HepG2 (cell line): ENCODE results near the gene ERRFI1. TPM values are rescaled to one million over a fixed set of nuclear protein-coding genes. Genes with fewer than 3 reads are reported as not detected.

Experiments
- DNMT1 ChIP-seq: sonication (generic); formaldehyde crosslinking; IDR thresholded peaks from 2 replicates; pipeline ENCODE4 v1.5.1; 2020; ENCODE audit warnings: mild to moderate bottlenecking, missing genetic modification reagents
- FOXO1 ChIP-seq: sonication (generic); formaldehyde crosslinking; IDR thresholded peaks from 2 replicates; pipeline ENCODE4 v1.4.0; 2020; ENCODE audit warnings: missing genetic modification reagents
- HCFC1 ChIP-seq: fragments of 150-350 bp; IDR thresholded peaks from 2 replicates; pipeline ENCODE4 v1.6.1; 2014; ENCODE audit warnings: low read depth, low read length
- HDAC2 ChIP-seq: sonication (generic); formaldehyde crosslinking; IDR thresholded peaks from 2 replicates; pipeline ENCODE4 v1.4.0; 2020; ENCODE audit warnings: missing genetic modification reagents
- MEF2D ChIP-seq: sonication (generic); formaldehyde crosslinking; IDR thresholded peaks from 2 replicates; pipeline ENCODE4 v1.5.1; 2020; ENCODE audit warnings: mild to moderate bottlenecking, missing genetic modification reagents
- MEIS2 ChIP-seq: sonication (generic); formaldehyde crosslinking; IDR thresholded peaks from 2 replicates; pipeline ENCODE4 v1.9.0; 2021; ENCODE audit warnings: mild to moderate bottlenecking, missing genetic modification reagents
- PTBP1 ChIP-seq: fragments of 200-400 bp; formaldehyde crosslinking; IDR thresholded peaks from 2 replicates; pipeline ENCODE4 v1.6.1; 2018; ENCODE audit warnings: low read length, low read depth; ENCODE audit not compliant: poor library complexity, severe bottlenecking
- RBFOX2 ChIP-seq: fragments of 200-400 bp; formaldehyde crosslinking; IDR thresholded peaks from 2 replicates; pipeline ENCODE4 v1.6.1; 2017; ENCODE audit warnings: low read depth, mild to moderate bottlenecking, low read length
- SIN3B ChIP-seq: fragments of 150-350 bp; IDR thresholded peaks from 2 replicates; pipeline ENCODE4 v1.6.1; 2014; ENCODE audit warnings: low read length
- SP2 ChIP-seq: sonication (generic); formaldehyde crosslinking; IDR thresholded peaks from 2 replicates; pipeline ENCODE4 v1.5.1; 2020; ENCODE audit warnings: mild to moderate bottlenecking, missing genetic modification reagents
- YEATS4 ChIP-seq: sonication (generic); formaldehyde crosslinking; IDR thresholded peaks from 2 replicates; pipeline ENCODE4 v1.4.0; 2020; ENCODE audit warnings: missing genetic modification reagents, borderline replicate concordance
- ZFP36 ChIP-seq: fragments of 150-350 bp; IDR thresholded peaks from 2 replicates; pipeline ENCODE4 v1.6.1; 2018; ENCODE audit warnings: borderline replicate concordance, low read length, low read depth; ENCODE audit not compliant: partially characterized antibody
- ZNF24 ChIP-seq: fragments of 450-650 bp; IDR thresholded peaks from 2 replicates; pipeline ENCODE4 v1.6.1; 2017; ENCODE audit warnings: antibody characterized with exemption, mild to moderate bottlenecking
- ZNF274 ChIP-seq: sonication (generic); formaldehyde crosslinking; IDR thresholded peaks from 2 replicates; pipeline ENCODE4 v1.5.1; 2020; ENCODE audit warnings: mild to moderate bottlenecking, missing genetic modification reagents
- ZNF564 ChIP-seq: sonication (generic); formaldehyde crosslinking; IDR thresholded peaks from 2 replicates; pipeline ENCODE4 v1.8.1; 2023; ENCODE audit warnings: mild to moderate bottlenecking, missing genetic modification reagents
- ZNF569 ChIP-seq: sonication (generic); formaldehyde crosslinking; IDR thresholded peaks from 2 replicates; pipeline ENCODE4 v1.5.0; 2020; ENCODE audit warnings: mild to moderate bottlenecking, missing genetic modification reagents, moderate library complexity, borderline replicate concordance
- ZZZ3 ChIP-seq: sonication (generic); formaldehyde crosslinking; IDR thresholded peaks from 2 replicates; pipeline ENCODE4 v1.4.0; 2020; ENCODE audit warnings: missing genetic modification reagents, mild to moderate bottlenecking, borderline replicate concordance
- polyA plus RNA-seq, 8 experiments: library from polyadenylated mRNA; depleted of rRNA in 3 of 8; stranded (reverse) in 7 of 8; unstranded in 1 of 8; fragments of >200 nt; fragmentation: Illumina TruSeq in 4 of 8; extraction: Trizol in 4 of 8; gene quantifications; 2 replicates each; pipeline versions ENCODE4 v1.2.1 to v1.2.3, GENCODE V29; 2011 to 2016; ENCODE audit warnings: low read depth in 4 of 8, missing spikeins in 1 of 8, mixed read lengths in 1 of 8; ENCODE audit not compliant: insufficient read depth in 1 of 8
- total RNA-seq, 5 experiments: library from RNA; depleted of rRNA; stranded (reverse); fragments of >200 nt; fragmentation: Illumina TruSeq; extraction: Trizol; gene quantifications; 2 replicates each; pipeline ENCODE4 v1.2.3, GENCODE V29; 2016; ENCODE audit warnings: low read depth in 1 of 5
- TF ChIP-seq, protein P1 (sequence below): sonication (generic); formaldehyde crosslinking; IDR thresholded peaks from 2 replicates; pipeline ENCODE4 v1.4.0; 2020; ENCODE audit warnings: missing genetic modification reagents
- TF ChIP-seq, protein P2 (sequence below): IDR thresholded peaks from 2 replicates; pipeline ENCODE4 v1.6.1; 2012; ENCODE audit warnings: low read depth, low read length, improper control_type of control experiment
- TF ChIP-seq, protein P3 (sequence below): sonication (generic); formaldehyde crosslinking; IDR thresholded peaks from 2 replicates; pipeline ENCODE4 v1.8.1; 2023; ENCODE audit warnings: mild to moderate bottlenecking, inconsistent platforms, moderate library complexity, missing genetic modification reagents, borderline replicate concordance
- TF ChIP-seq, protein P4 (sequence below): sonication (generic); formaldehyde crosslinking; conservative IDR thresholded peaks from 2 replicates; pipeline ENCODE4 v1.8.0; 2022; ENCODE audit warnings: missing genetic modification reagents
- TF ChIP-seq, protein P5 (sequence below): IDR thresholded peaks from 2 replicates; pipeline ENCODE4 v1.6.1; 2016; ENCODE audit warnings: control low read depth

The ERRFI1 gene
- total and polyA plus RNA-seq, 2 of the 13 experiments (the other 11 are each of a cell fraction or from before 2014, with no cell fraction given) = 84.4 to 753 TPM

DNA sequence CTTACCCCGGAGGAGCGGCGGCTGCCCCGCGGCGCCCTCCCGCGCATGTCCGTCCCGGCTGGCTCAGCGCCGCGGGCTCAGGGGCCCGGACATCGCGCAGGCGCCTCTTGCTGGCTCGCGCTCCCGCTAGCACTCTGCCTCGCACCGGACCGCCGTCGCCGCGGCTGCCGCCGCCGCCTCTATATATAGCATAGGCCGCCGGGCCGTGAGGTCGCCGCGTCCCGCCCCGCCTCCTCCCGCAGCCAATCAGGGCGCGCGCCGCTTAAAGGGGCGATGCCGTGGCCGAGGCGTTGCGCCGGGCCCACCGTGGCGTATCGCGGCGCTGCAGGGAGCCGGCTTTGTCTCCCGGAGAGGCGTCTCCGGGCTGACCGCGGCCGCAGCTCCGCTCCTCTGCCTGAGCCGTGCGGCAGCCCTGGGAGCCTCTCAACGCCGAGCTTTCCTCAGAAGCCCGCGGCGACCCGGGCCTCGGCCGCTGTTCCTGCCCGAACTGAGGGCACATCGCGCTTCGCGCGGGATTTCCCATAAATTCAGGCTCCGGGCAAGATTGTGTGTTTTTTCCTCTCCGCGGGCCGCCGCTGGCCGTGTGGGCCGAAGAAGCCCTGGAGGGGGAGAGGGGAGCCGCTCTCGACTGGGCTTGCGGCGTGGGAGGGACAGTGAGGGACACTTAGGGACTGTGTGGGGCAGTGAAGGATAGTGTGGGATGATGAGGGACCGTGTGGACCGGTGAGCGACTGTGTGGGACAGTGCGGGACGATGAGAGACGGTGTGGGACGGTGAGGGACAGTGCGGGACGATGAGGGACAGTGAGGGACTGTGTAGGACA is at the start of gene ERRFI1 (continued):
- TF ChIP-seq FOXO1 (CRISPR knock-in tag) (peak; percentile 58), SP2 (CRISPR knock-in tag) (peak; percentile 61), ZFP36 (no peak), RBFOX2 (peak; percentile 100), ZNF274 (CRISPR knock-in tag) (no peak; the same call in 1 of the 2 replicates), HDAC2 (CRISPR knock-in tag) (peak; percentile 58; the same call in 1 of the 2 replicates), ZZZ3 (CRISPR knock-in tag) (0 out of 2 replicates have a peak, but pooled peaks have one; percentile 26), MEF2D (0 out of 2 replicates have a peak, but pooled peaks have one; percentile 8), PTBP1 (peak; percentile 58), DNMT1 (no peak), HCFC1 (no peak), YEATS4 (CRISPR knock-in tag) (no peak; the same call in 1 of the 2 replicates), SIN3B (peak; percentile 6), ZNF564 (CRISPR knock-in tag) (peak; percentile 60; the same call in 1 of the 2 replicates), MEIS2 (peak; percentile 81), ZNF569 (no peak), ZNF24 (no peak)
- TF ChIP-seq, protein P1, sequence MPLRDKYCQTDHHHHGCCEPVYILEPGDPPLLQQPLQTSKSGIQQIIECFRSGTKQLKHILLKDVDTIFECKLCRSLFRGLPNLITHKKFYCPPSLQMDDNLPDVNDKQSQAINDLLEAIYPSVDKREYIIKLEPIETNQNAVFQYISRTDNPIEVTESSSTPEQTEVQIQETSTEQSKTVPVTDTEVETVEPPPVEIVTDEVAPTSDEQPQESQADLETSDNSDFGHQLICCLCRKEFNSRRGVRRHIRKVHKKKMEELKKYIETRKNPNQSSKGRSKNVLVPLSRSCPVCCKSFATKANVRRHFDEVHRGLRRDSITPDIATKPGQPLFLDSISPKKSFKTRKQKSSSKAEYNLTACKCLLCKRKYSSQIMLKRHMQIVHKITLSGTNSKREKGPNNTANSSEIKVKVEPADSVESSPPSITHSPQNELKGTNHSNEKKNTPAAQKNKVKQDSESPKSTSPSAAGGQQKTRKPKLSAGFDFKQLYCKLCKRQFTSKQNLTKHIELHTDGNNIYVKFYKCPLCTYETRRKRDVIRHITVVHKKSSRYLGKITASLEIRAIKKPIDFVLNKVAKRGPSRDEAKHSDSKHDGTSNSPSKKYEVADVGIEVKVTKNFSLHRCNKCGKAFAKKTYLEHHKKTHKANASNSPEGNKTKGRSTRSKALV (CRISPR knock-in tag) = no peak
- TF ChIP-seq, protein P2, sequence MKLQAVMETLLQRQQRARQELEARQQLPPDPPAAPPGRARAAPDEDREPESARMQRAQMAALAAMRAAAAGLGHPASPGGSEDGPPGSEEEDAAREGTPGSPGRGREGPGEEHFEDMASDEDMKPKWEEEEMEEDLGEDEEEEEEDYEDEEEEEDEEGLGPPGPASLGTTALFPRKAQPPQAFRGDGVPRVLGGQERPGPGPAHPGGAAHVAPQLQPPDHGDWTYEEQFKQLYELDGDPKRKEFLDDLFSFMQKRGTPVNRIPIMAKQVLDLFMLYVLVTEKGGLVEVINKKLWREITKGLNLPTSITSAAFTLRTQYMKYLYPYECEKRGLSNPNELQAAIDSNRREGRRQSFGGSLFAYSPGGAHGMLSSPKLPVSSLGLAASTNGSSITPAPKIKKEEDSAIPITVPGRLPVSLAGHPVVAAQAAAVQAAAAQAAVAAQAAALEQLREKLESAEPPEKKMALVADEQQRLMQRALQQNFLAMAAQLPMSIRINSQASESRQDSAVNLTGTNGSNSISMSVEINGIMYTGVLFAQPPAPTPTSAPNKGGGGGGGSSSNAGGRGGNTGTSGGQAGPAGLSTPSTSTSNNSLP = no peak
- TF ChIP-seq, protein P3, sequence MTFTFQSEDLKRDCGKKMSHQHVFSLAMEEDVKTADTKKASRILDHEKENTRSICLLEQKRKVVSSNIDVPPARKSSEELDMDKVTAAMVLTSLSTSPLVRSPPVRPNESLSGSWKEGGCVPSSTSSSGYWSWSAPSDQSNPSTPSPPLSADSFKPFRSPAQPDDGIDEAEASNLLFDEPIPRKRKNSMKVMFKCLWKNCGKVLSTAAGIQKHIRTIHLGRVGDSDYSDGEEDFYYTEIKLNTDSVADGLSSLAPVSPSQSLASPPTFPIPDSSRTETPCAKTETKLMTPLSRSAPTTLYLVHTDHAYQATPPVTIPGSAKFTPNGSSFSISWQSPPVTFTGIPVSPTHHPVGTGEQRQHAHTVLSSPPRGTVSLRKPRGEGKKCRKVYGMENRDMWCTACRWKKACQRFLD (CRISPR knock-in tag) = peak; percentile 92
- TF ChIP-seq, protein P4, sequence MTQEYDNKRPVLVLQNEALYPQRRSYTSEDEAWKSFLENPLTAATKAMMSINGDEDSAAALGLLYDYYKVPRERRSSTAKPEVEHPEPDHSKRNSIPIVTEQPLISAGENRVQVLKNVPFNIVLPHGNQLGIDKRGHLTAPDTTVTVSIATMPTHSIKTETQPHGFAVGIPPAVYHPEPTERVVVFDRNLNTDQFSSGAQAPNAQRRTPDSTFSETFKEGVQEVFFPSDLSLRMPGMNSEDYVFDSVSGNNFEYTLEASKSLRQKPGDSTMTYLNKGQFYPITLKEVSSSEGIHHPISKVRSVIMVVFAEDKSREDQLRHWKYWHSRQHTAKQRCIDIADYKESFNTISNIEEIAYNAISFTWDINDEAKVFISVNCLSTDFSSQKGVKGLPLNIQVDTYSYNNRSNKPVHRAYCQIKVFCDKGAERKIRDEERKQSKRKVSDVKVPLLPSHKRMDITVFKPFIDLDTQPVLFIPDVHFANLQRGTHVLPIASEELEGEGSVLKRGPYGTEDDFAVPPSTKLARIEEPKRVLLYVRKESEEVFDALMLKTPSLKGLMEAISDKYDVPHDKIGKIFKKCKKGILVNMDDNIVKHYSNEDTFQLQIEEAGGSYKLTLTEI (CRISPR knock-in tag) = no peak
- TF ChIP-seq, protein P5, sequence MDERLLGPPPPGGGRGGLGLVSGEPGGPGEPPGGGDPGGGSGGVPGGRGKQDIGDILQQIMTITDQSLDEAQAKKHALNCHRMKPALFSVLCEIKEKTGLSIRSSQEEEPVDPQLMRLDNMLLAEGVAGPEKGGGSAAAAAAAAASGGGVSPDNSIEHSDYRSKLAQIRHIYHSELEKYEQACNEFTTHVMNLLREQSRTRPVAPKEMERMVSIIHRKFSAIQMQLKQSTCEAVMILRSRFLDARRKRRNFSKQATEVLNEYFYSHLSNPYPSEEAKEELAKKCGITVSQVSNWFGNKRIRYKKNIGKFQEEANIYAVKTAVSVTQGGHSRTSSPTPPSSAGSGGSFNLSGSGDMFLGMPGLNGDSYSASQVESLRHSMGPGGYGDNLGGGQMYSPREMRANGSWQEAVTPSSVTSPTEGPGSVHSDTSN (CRISPR knock-in tag) = no peak
